K562 (cell line): ENCODE results near the gene CYBRD1. TPM values are rescaled to one million over a fixed set of nuclear protein-coding genes. Genes with fewer than 3 reads are reported as not detected.

Source experiments
- ARID1B ChIP-seq: fragments of 450-650 bp; IDR thresholded peaks from 2 replicates; pipeline ENCODE4 v1.6.1; 2016; ENCODE audit warnings: antibody characterized with exemption, mild to moderate bottlenecking, inconsistent platforms
- CHD4 ChIP-seq: fragments of 200-600 bp; sonication (generic); IDR thresholded peaks from 3 replicates; pipeline ENCODE4 v1.6.1; 2012; ENCODE audit warnings: low read depth, mild to moderate bottlenecking, mixed read lengths, low read length, inconsistent platforms; ENCODE audit not compliant: insufficient read depth, insufficient replicate concordance, poor library complexity, severe bottlenecking
- DNMT1 ChIP-seq: fragments of 450-650 bp; IDR thresholded peaks from 2 replicates; pipeline ENCODE4 v1.6.1; 2016; ENCODE audit warnings: antibody characterized with exemption, mild to moderate bottlenecking
- EGR1 ChIP-seq: fragments of 450-650 bp; conservative IDR thresholded peaks from 2 replicates; pipeline ENCODE4 v1.6.1; 2017; ENCODE audit warnings: mild to moderate bottlenecking
- EHMT2 ChIP-seq: fragments of 450-650 bp; IDR thresholded peaks from 2 replicates; pipeline ENCODE4 v1.6.1; 2018; ENCODE audit warnings: antibody characterized with exemption
- EWSR1 ChIP-seq: fragments of 450-650 bp; IDR thresholded peaks from 2 replicates; pipeline ENCODE4 v1.6.1; 2018; ENCODE audit warnings: borderline replicate concordance, mild to moderate bottlenecking, low read depth, moderate library complexity; ENCODE audit not compliant: partially characterized antibody
- KAT7 ChIP-seq: sonication (generic); formaldehyde crosslinking; IDR thresholded peaks from 2 replicates; pipeline ENCODE4 v1.8.0; 2022; ENCODE audit warnings: missing genetic modification reagents, mild to moderate bottlenecking, borderline replicate concordance
- MED1 ChIP-seq: sonication (generic); formaldehyde crosslinking; IDR thresholded peaks from 2 replicates; pipeline ENCODE4 v1.8.1; 2023; ENCODE audit warnings: missing genetic modification reagents, borderline replicate concordance
- NR2F6 ChIP-seq: fragments of 450-650 bp; formaldehyde crosslinking; IDR thresholded peaks from 2 replicates; pipeline ENCODE4 v1.4.0; 2020; ENCODE audit warnings: mild to moderate bottlenecking
- PHB2 ChIP-seq: fragments of 450-650 bp; IDR thresholded peaks from 2 replicates; pipeline ENCODE4 v1.6.1; 2017; ENCODE audit warnings: low read depth
- PRPF4 ChIP-seq: fragments of 200-400 bp; formaldehyde crosslinking; IDR thresholded peaks from one replicate; pipeline ENCODE4 v1.6.1; 2017; ENCODE audit warnings: low read length, low read depth, mild to moderate bottlenecking; ENCODE audit not compliant: insufficient read depth, poor library complexity, severe bottlenecking
- RBBP5 ChIP-seq: fragments of 200-600 bp; sonication (generic); IDR thresholded peaks from 2 replicates; pipeline ENCODE4 v1.6.1; 2012; ENCODE audit warnings: borderline replicate concordance, mild to moderate bottlenecking, low read length, control low read depth, inconsistent platforms; ENCODE audit not compliant: insufficient read depth, poor library complexity, severe bottlenecking
- ZBTB8A ChIP-seq: fragments of 450-650 bp; IDR thresholded peaks from 2 replicates; pipeline ENCODE4 v1.6.1; 2018; ENCODE audit warnings: mild to moderate bottlenecking, moderate library complexity; ENCODE audit not compliant: partially characterized antibody
- ZNF146 ChIP-seq: IDR thresholded peaks from one replicate; pipeline ENCODE4 v1.6.1; 2018; ENCODE audit warnings: missing compliant biosample characterization; ENCODE audit not compliant: unreplicated experiment
- ZNF165 ChIP-seq: fragments of 250-450 bp; sonication (Bioruptor Pico); IDR thresholded peaks from 2 replicates; pipeline ENCODE4 v1.4.0; 2020; ENCODE audit warnings: borderline replicate concordance
- ZNF395 ChIP-seq: fragments of 200-800 bp; sonication (Bioruptor generic); IDR thresholded peaks from 2 replicates; pipeline ENCODE4 v1.6.1; 2017; ENCODE audit warnings: missing genetic modification characterization, missing compliant biosample characterization
- ZNF398 ChIP-seq: fragments of 250-450 bp; sonication (Bioruptor Pico); IDR thresholded peaks from 2 replicates; pipeline ENCODE4 v1.8.0; 2021; ENCODE audit warnings: moderate library complexity, mild to moderate bottlenecking, inconsistent platforms
- ZNF408 ChIP-seq: fragments of 250-450 bp; sonication (Bioruptor Pico); IDR thresholded peaks from 2 replicates; pipeline ENCODE4 v1.4.0; 2020; ENCODE audit warnings: low read depth, mild to moderate bottlenecking, moderate library complexity
- ZNF431 ChIP-seq: sonication (generic); formaldehyde crosslinking; IDR thresholded peaks from 2 replicates; pipeline ENCODE4 v1.8.0; 2022; ENCODE audit warnings: mild to moderate bottlenecking, missing genetic modification reagents
- polyA plus RNA-seq, 8 experiments: library from polyadenylated mRNA; depleted of rRNA in 4 of 8; stranded (reverse) in 5 of 8; unstranded in 3 of 8; fragments of >200 nt; fragmentation: Nextera tagmentation in 2 of 8; fragmentation: Illumina TruSeq in 1 of 8; extraction: Ambion mirVana in 2 of 8; extraction: Trizol in 1 of 8; gene quantifications; 2 replicates each; pipeline versions ENCODE4 v1.2.1 to v1.2.3, GENCODE V29; 2011 to 2014; ENCODE audit warnings: inconsistent platforms in 1 of 8, missing spikeins in 1 of 8
- total RNA-seq, 7 experiments: library from RNA; depleted of rRNA in 6 of 7; stranded (reverse); fragments of >200 nt in 6 of 7; fragmentation: Illumina TruSeq in 2 of 7; extraction: Trizol in 2 of 7; gene quantifications; 2 replicates each; pipeline versions ENCODE4 v1.2.1 to v1.2.3, GENCODE V29; 2011 to 2021; ENCODE audit warnings: low replicate concordance in 1 of 7
- TF ChIP-seq, protein P1 (sequence below): fragments of 450-650 bp; conservative IDR thresholded peaks from 2 replicates; pipeline ENCODE4 v1.6.1; 2016; ENCODE audit warnings: missing genetic modification characterization, low read depth, mild to moderate bottlenecking, missing compliant biosample characterization, moderate library complexity
- TF ChIP-seq, protein P2 (sequence below): fragments of 450-650 bp; IDR thresholded peaks from 2 replicates; pipeline ENCODE4 v1.6.1; 2016; ENCODE audit warnings: missing biosample characterization, missing genetic modification characterization

The CYBRD1 gene
- total and polyA plus RNA-seq, 9 of the 15 experiments (the other 6 are each of a cell fraction or from before 2014, with no cell fraction given): 9.6 to 22.4 (median 15.6) TPM

- TF ChIP-seq ZNF398 (CRISPR knock-in tag) (no peak), ZNF395 (CRISPR knock-in tag) (no peak; the same call in 1 of the 2 replicates), PHB2 (no peak), ZNF408 (CRISPR knock-in tag) (no peak), DNMT1 (no peak), EHMT2 (peak; percentile 60), PRPF4 (no peak), KAT7 (CRISPR knock-in tag) (no peak), ZBTB8A (no peak), CHD4 (peak; percentile 14), EGR1 (peak; percentile 48; the same call in 1 of the 2 replicates), ZNF165 (CRISPR knock-in tag) (no peak), NR2F6 (CRISPR knock-in tag) (no peak), MED1 (CRISPR knock-in tag) (no peak), RBBP5 (peak; percentile 57), EWSR1 (no peak), ZNF431 (CRISPR knock-in tag) (peak; percentile 28; the same call in 1 of the 2 replicates), ARID1B (no peak; the same call in 1 of the 2 replicates), ZNF146 (CRISPR knock-in tag) (no peak)
- TF ChIP-seq, protein P1, sequence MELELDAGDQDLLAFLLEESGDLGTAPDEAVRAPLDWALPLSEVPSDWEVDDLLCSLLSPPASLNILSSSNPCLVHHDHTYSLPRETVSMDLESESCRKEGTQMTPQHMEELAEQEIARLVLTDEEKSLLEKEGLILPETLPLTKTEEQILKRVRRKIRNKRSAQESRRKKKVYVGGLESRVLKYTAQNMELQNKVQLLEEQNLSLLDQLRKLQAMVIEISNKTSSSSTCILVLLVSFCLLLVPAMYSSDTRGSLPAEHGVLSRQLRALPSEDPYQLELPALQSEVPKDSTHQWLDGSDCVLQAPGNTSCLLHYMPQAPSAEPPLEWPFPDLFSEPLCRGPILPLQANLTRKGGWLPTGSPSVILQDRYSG (tag): peak; percentile 79
- TF ChIP-seq, protein P2, sequence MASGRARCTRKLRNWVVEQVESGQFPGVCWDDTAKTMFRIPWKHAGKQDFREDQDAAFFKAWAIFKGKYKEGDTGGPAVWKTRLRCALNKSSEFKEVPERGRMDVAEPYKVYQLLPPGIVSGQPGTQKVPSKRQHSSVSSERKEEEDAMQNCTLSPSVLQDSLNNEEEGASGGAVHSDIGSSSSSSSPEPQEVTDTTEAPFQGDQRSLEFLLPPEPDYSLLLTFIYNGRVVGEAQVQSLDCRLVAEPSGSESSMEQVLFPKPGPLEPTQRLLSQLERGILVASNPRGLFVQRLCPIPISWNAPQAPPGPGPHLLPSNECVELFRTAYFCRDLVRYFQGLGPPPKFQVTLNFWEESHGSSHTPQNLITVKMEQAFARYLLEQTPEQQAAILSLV (tag): no peak
Observed at GRCh38 chr2:171522052-171522787, at the start of gene CYBRD1 (continued).
